HEK293 (cell line): ENCODE data around the gene STXBP4.

ENCODE experiments used
- CTCF ChIA-PET: fragments of 350-600 bp; formaldehyde crosslinking; extraction: SDS; loops from one replicate; lab custom pipeline; 2021; ENCODE audit warnings: antibody characterized with exemption; lab: Yijun Ruan, JAX
- POLR2A ChIA-PET: fragments of 300-600 bp; formaldehyde crosslinking; extraction: SDS; loops from one replicate; lab custom pipeline; 2020; ENCODE audit warnings: antibody characterized with exemption, inconsistent platforms; lab: Yijun Ruan, JAX
- H3K27ac ChIP-seq: fragments of 200-500 bp; sonication (Bioruptor generic); 2 replicates; pipeline ENCODE4 v1.5.1; 2014; ENCODE audit warnings: low read depth, low read length, control low read depth, inconsistent platforms; ENCODE audit errors: extremely low read depth
- H3K36me3 ChIP-seq, 2 experiments: fragments of 200-500 bp in 1 of 2; sonication (Bioruptor generic) in 1 of 2; 1 replicate in 1 of 2; 2 replicates in 1 of 2; pipeline ENCODE4 v1.5.1; 2014 to 2017; ENCODE audit warnings: inconsistent platforms in 2 of 2, low read length in 2 of 2; ENCODE audit not compliant: control insufficient read depth in 2 of 2, insufficient read depth in 1 of 2
- H3K4me1 ChIP-seq: fragments of 200-500 bp; sonication (Bioruptor generic); 2 replicates; pipeline ENCODE4 v1.5.1; 2014; ENCODE audit warnings: mild to moderate bottlenecking, low read length, inconsistent platforms; ENCODE audit not compliant: control insufficient read depth, insufficient read depth
- H3K4me3 ChIP-seq: 2 replicates; pipeline ENCODE4 v1.5.1; 2011; ENCODE audit warnings: low read depth, mild to moderate bottlenecking, control low read depth, low read length, moderate library complexity
- H3K9me3 ChIP-seq: fragments of 200-500 bp; sonication (Bioruptor generic); 2 replicates; pipeline ENCODE4 v1.5.1; 2014; ENCODE audit warnings: low read depth, low read length, inconsistent platforms; ENCODE audit not compliant: control insufficient read depth, insufficient read depth
- RBAK ChIP-seq: fragments of 450-650 bp; formaldehyde crosslinking; IDR thresholded peaks from 2 replicates; pipeline ENCODE4 v1.5.1; 2016; ENCODE audit warnings: missing biosample characterization, missing genetic modification characterization
- SCRT2 ChIP-seq: fragments of 450-650 bp; formaldehyde crosslinking; IDR thresholded peaks from 2 replicates; pipeline ENCODE4 v1.5.1; 2016; ENCODE audit warnings: missing biosample characterization, missing genetic modification characterization
- TCF7L2 ChIP-seq: IDR thresholded peaks from 2 replicates; pipeline ENCODE4 v1.6.1; 2011; ENCODE audit warnings: low read depth, mild to moderate bottlenecking, inconsistent platforms, low read length, moderate library complexity, borderline replicate concordance
- YY2 ChIP-seq: fragments of 450-650 bp; formaldehyde crosslinking; IDR thresholded peaks from 2 replicates; pipeline ENCODE4 v1.5.1; 2016; ENCODE audit warnings: missing biosample characterization, missing genetic modification characterization
- ZBTB1 ChIP-seq: fragments of 450-650 bp; formaldehyde crosslinking; IDR thresholded peaks from 2 replicates; pipeline ENCODE4 v1.5.1; 2016; ENCODE audit warnings: missing biosample characterization, missing genetic modification characterization
- ZIC2 ChIP-seq: fragments of 450-650 bp; formaldehyde crosslinking; IDR thresholded peaks from 2 replicates; pipeline ENCODE4 v1.5.1; 2016; ENCODE audit warnings: missing biosample characterization, missing genetic modification characterization
- ZNF114 ChIP-seq: fragments of 450-650 bp; formaldehyde crosslinking; IDR thresholded peaks from 2 replicates; pipeline ENCODE4 v1.5.0; 2017; ENCODE audit warnings: missing biosample characterization, missing genetic modification characterization
- ZNF18 ChIP-seq: fragments of 450-650 bp; formaldehyde crosslinking; IDR thresholded peaks from 2 replicates; pipeline ENCODE4 v1.5.1; 2016; ENCODE audit warnings: missing biosample characterization, missing genetic modification characterization
- ZNF274 ChIP-seq, 2 experiments: fragments of 200-500 bp in 1 of 2; fragments of 450-650 bp in 1 of 2; sonication (Bioruptor generic) in 1 of 2; formaldehyde crosslinking in 1 of 2; IDR thresholded peaks; 2 replicates each; pipeline versions ENCODE4 v1.5.1 to v1.6.1; 2014 to 2016; ENCODE audit warnings: borderline replicate concordance in 1 of 2, inconsistent platforms in 1 of 2, low read length in 1 of 2, missing biosample characterization in 1 of 2, missing genetic modification characterization in 1 of 2
- ZNF302 ChIP-seq: fragments of 450-650 bp; formaldehyde crosslinking; IDR thresholded peaks from 2 replicates; pipeline ENCODE4 v1.5.1; 2016; ENCODE audit warnings: missing biosample characterization, missing genetic modification characterization, low read depth
- ZNF391 ChIP-seq: fragments of 450-650 bp; formaldehyde crosslinking; IDR thresholded peaks from 2 replicates; pipeline ENCODE4 v1.5.1; 2016; ENCODE audit warnings: low read depth, missing biosample characterization, missing genetic modification characterization, borderline replicate concordance
- ZNF521 ChIP-seq: fragments of 450-650 bp; formaldehyde crosslinking; IDR thresholded peaks from 2 replicates; pipeline ENCODE4 v1.5.1; 2017; ENCODE audit warnings: missing biosample characterization, mild to moderate bottlenecking, missing genetic modification characterization
- ZNF544 ChIP-seq: fragments of 450-650 bp; formaldehyde crosslinking; IDR thresholded peaks from 2 replicates; pipeline ENCODE4 v1.5.0; 2017; ENCODE audit warnings: missing biosample characterization, missing genetic modification characterization
- ZNF548 ChIP-seq: fragments of 450-650 bp; formaldehyde crosslinking; IDR thresholded peaks from 2 replicates; pipeline ENCODE4 v1.5.1; 2016; ENCODE audit warnings: missing biosample characterization, missing genetic modification characterization
- ZNF558 ChIP-seq: fragments of 450-650 bp; formaldehyde crosslinking; IDR thresholded peaks from 2 replicates; pipeline ENCODE4 v1.5.1; 2016; ENCODE audit warnings: missing biosample characterization, missing genetic modification characterization
- ZNF571 ChIP-seq: fragments of 450-650 bp; formaldehyde crosslinking; IDR thresholded peaks from 2 replicates; pipeline ENCODE4 v1.5.0; 2017; ENCODE audit warnings: missing biosample characterization, missing genetic modification characterization
- ZNF654 ChIP-seq: fragments of 450-650 bp; formaldehyde crosslinking; IDR thresholded peaks from 2 replicates; pipeline ENCODE4 v1.5.1; 2016; ENCODE audit warnings: low read depth, missing biosample characterization, missing genetic modification characterization
- ZNF785 ChIP-seq: fragments of 450-650 bp; formaldehyde crosslinking; IDR thresholded peaks from 2 replicates; pipeline ENCODE4 v1.5.1; 2016; ENCODE audit warnings: missing biosample characterization, missing genetic modification characterization
- ZNF792 ChIP-seq: fragments of 450-650 bp; formaldehyde crosslinking; IDR thresholded peaks from 2 replicates; pipeline ENCODE4 v1.5.1; 2016; ENCODE audit warnings: missing biosample characterization, missing genetic modification characterization
- ZSCAN16 ChIP-seq: fragments of 450-650 bp; formaldehyde crosslinking; IDR thresholded peaks from 2 replicates; pipeline ENCODE4 v1.5.1; 2016; ENCODE audit warnings: missing biosample characterization, missing genetic modification characterization

STXBP4 gene

GRCh38 chr17:54991567-54991966 is 23.0 kb downstream of the STXBP4 start:
- no peak for TF ChIP-seq ZNF302 (tag by site-specific recombination)
- TF ChIP-seq TCF7L2 = no peak
- no peak for TF ChIP-seq SCRT2 (tag by site-specific recombination)
- no peak for TF ChIP-seq YY2
- no peak for TF ChIP-seq ZIC2 (tag by site-specific recombination)
- TF ChIP-seq ZNF18 = no peak
- no peak for TF ChIP-seq ZNF792 (tag by site-specific recombination)
- TF ChIP-seq ZNF274 (IDR thresholded peaks at IDR 0.05; ENCODE audit: low read length) = no peak
- TF ChIP-seq ZNF274 (tag by site-specific recombination; IDR thresholded peaks at IDR 0.05; ENCODE audit: borderline replicate concordance) = no peak
- TF ChIP-seq ZNF548 (tag by site-specific recombination) = no peak
- TF ChIP-seq ZBTB1 (tag by site-specific recombination) = no peak
- TF ChIP-seq ZNF391 (tag by site-specific recombination) = no peak
- Histone ChIP-seq H3K4me3 (no peak overlapping the region), H3K9me3 (no peaks in the 10 kb centered on the region), H3K27ac (no peak overlapping the region), H3K4me1 (no peaks in the 10 kb centered on the region), H3K36me3 (peaks cover 28 to 34% of the 10 kb centered on the region in 2 experiments)
- ChIA-PET POLR2A (no interaction called here), CTCF (interaction anchor here (0.6 to 4.3 kb wide), 16 partner anchors 11 to 624 kb away, joined by 3 to 106 read pairs (median 5); partner anchors contain the start of genes COX11 and STXBP4)

GRCh38 chr17:54992797-54993639 is 24.5 kb downstream of the STXBP4 start:
- ChIA-PET CTCF (interaction anchor here (0.6 to 4.3 kb wide), 46 partner anchors 7 to 1959 kb away, joined by 3 to 106 read pairs (median 4); partner anchors contain the start of genes COX11 and STXBP4), POLR2A (interaction anchor here (0.7 kb wide), 2 partner anchors 31 to 50 kb away, joined by 4 to 7 read pairs; no protein-coding TSS in a partner anchor)
- peaks cover 26 to 29% of the 10 kb centered on the region in 2 experiments for H3K36me3 ChIP-seq
- TF ChIP-seq ZNF654 (tag by site-specific recombination) (peak; percentile 70), ZNF571 (tag by site-specific recombination) (no peak)
- H3K9me3 ChIP-seq = no peaks in the 10 kb centered on the region
- H3K4me3 ChIP-seq = no peak overlapping the region
- no peaks in the 10 kb centered on the region for H3K4me1 ChIP-seq
- no peak overlapping the region for H3K27ac ChIP-seq

- H3K4me1 ChIP-seq = no peaks in the 10 kb centered on the region
- no peak overlapping the region for H3K27ac ChIP-seq
- no peak overlapping the region for H3K4me3 ChIP-seq
- ChIA-PET POLR2A (no interaction called here), CTCF (interaction anchor here (1.4 to 2.1 kb wide), 3 partner anchors 9 to 359 kb away, joined by 3 to 6 read pairs (median 5); no protein-coding TSS in a partner anchor)
- no peaks in the 10 kb centered on the region for H3K9me3 ChIP-seq
- H3K36me3 ChIP-seq = peaks cover 43 to 49% of the 10 kb centered on the region in 2 experiments
- TF ChIP-seq ZNF521 (tag by site-specific recombination) = no peak
- no peak for TF ChIP-seq ZSCAN16 (tag by site-specific recombination)
- no peak for TF ChIP-seq RBAK
- no peak for TF ChIP-seq ZNF114
- no peak for TF ChIP-seq ZNF785
- no peak for TF ChIP-seq ZNF544 (tag by site-specific recombination)
- no peak for TF ChIP-seq ZNF558 (tag by site-specific recombination)
Measured at GRCh38 chr17:54996441-54996840, 27.9 kb downstream of the STXBP4 start.
